Mucosa of rectum (tissue), 2 donors: ENCODE measurements around the gene AURKA.

Experiments
- H3K27ac ChIP-seq, 2 donors: one replicate each; pipeline ENCODE4 v1.7.0; 2013; ENCODE audit warnings: inconsistent platforms in 2 of 2, low read depth in 2 of 2, low read length in 2 of 2
- H3K27me3 ChIP-seq, 2 donors: one replicate each; pipeline ENCODE4 v1.7.0; 2013; ENCODE audit warnings: low read length in 2 of 2; ENCODE audit not compliant: control insufficient read depth in 2 of 2, insufficient read depth in 2 of 2
- H3K36me3 ChIP-seq, 2 donors: one replicate each; pipeline ENCODE4 v1.7.0; 2013; ENCODE audit warnings: low read length in 2 of 2; ENCODE audit not compliant: control insufficient read depth in 2 of 2, insufficient read depth in 2 of 2
- H3K4me1 ChIP-seq, 2 donors: one replicate each; pipeline ENCODE4 v1.7.0; 2013; ENCODE audit warnings: low read length in 2 of 2, mild to moderate bottlenecking in 1 of 2; ENCODE audit not compliant: control insufficient read depth in 2 of 2, insufficient read depth in 2 of 2
- H3K4me3 ChIP-seq, 2 donors: one replicate each; pipeline ENCODE4 v1.7.0; 2013; ENCODE audit warnings: low read length in 2 of 2
- H3K9ac ChIP-seq, 2 donors: one replicate each; pipeline ENCODE4 v1.7.0; 2013; ENCODE audit warnings: low read length in 2 of 2, low read depth in 1 of 2, mild to moderate bottlenecking in 1 of 2
- H3K9me3 ChIP-seq, 2 donors: one replicate each; pipeline ENCODE4 v1.7.0; 2013; ENCODE audit warnings: low read length in 2 of 2; ENCODE audit not compliant: control insufficient read depth in 2 of 2
- donor health status: healthy.
- donor health status: Normal muscosa, but diverticular disease.

Gene AURKA

DNA sequence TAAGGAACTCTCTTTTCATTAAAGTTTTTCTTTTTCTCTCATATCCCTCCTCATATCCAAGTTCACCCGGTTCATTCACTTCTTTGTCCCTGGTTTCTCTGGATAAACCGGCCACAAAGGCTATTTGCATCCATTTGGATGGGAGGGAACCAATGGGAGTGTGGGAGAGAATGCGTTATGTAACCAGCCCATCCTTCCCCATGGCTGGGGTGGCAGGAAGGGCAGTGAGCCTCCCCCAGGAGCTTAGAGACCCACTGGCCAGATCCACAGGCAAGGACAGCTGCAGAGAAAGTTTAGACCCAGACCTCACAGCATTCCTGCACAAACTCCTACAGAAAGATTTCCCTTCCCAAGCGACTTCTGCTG is 30.8 kb upstream of the AURKA start:
- Histone ChIP-seq H3K9me3 (no peaks in the 10 kb centered on the region), H3K36me3 (no peaks in the 10 kb centered on the region), H3K27ac (peak overlapping the region; percentile 9 to 12), H3K9ac (no peak overlapping the region), H3K4me1 (no peaks in the 10 kb centered on the region), H3K4me3 (no peak overlapping the region), H3K27me3 (no peaks in the 10 kb centered on the region)

DNA sequence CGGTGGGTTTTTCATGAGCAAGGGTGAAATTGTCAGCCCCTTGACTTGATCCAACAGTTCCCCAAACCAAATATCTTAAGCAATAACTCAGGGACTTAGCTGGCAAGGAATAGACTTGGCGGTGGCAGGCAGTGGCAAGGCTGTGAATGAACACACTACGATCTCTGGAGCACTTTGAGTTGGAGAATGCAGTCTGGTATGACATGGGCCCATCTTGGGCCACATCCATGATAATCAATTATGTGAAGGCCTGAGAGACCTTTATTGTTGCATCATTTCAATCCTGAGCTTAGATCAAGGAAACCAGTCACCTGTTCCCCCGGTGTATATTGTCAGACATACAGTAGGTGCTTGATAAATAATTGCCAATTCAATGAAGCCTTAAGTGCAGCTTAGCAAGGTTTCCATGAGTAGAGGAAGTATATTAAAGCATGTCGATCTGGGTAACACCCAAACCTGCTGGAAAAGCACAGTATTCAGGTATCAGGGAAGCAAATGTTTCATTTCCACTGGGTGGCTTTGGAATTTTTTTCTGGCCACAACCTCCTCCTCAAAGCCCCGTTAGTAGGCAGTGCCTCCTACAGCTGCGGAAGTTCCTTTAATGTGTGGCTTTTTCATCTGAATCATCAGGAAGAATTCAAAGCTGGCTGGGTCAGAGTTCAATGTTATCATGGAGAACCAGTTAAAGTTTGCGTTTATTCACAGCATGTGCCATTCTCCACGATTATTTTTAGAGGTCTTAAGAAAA is 30.2 kb upstream of the AURKA start:
- H3K9ac ChIP-seq = no peak overlapping the region
- peak overlapping the region in 1 of 2 donors; percentile 12 for H3K27ac ChIP-seq
- peaks cover 0 to 3% of the 10 kb centered on the region in 2 donors for H3K4me1 ChIP-seq
- H3K9me3 ChIP-seq = no peaks in the 10 kb centered on the region
- no peak overlapping the region for H3K4me3 ChIP-seq
- H3K36me3 ChIP-seq = no peaks in the 10 kb centered on the region
- no peaks in the 10 kb centered on the region for H3K27me3 ChIP-seq

DNA sequence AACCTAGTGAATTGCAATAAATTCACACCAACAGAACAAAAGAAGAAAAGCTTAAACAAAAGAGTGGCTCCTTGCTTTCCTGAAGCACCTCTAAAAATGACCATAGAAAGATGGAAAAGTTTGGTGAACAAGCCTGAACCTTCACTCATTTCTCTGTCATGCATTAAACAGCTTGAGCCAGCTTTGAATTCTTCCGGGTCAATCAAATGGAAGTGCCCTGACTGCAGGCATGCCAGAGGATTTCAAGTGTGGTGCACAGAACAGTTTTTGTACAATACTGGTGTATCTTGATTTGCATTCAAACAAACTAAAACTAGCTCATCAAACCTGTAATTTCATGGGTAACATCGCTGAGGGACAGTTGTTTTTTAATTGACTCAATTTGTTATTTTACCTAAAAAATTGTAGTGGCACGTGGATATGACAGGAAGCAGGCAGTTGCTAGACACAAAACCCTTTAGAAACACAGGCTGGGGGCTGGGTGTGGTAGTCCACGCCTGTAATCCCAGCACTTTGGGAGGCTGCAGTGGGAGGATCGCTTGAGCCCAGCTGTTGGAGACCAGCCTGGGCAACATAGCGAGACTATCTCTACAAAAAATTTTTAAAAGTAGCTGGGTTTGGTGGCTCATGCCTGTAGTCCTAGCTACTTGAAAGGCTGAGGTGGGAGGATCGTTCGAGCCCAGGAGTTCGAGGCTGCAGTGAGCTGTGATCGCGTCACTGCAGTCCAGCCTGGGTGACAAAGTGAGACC is 29.1 kb upstream of the AURKA start:
- Histone ChIP-seq H3K27me3 (no peaks in the 10 kb centered on the region), H3K4me3 (no peak overlapping the region), H3K9ac (no peak overlapping the region), H3K27ac (no peak overlapping the region), H3K4me1 (peaks cover 0 to 3% of the 10 kb centered on the region in 2 donors), H3K9me3 (no peaks in the 10 kb centered on the region), H3K36me3 (no peaks in the 10 kb centered on the region)

DNA sequence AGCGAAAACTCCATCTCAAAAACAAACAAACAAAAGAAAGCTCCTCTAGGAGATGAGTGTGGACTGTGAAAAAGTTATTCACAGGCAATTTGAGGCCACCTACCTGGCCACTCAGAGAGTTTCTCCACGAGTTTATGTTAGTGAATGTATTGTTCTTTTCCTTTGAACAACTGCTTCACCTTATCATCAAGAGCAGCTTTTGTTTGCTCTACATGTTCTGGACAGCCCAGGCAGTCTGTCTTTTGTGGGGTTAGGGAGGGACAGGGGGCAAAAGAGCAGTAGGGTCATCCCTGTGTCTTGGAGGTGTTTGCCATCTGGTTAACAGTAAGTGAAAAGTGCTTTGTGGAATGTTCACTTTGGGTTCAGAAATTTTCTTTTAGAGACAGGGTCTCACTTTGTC is 28.0 kb upstream of the AURKA start:
- no peak overlapping the region for H3K27ac ChIP-seq
- H3K4me1 ChIP-seq = peaks cover 0 to 3% of the 10 kb centered on the region in 2 donors

DNA sequence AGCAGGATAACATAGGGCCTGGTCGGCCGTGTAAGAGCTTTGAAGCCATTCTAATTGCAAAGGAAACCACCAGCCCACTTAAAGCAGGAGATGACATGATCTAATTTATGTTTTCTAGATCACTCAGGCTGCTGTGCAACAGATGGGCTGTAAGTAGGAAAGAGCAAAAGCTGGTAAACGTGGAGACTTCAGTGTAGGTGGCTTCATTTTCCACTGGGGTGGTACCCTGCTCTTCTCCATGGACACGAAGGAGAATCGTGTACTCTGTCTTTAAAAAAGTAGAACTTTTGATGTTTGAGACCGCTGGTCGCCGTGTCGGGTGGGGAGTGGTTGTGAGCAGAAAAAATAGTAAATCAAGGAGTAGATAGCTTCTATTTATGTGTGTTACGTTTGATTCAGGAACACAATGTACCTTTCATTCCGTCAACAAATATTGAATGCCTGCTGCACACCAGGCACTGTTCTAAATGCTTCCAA is 26.4 kb upstream of the AURKA start:
- no peak overlapping the region for H3K9ac ChIP-seq
- no peaks in the 10 kb centered on the region for H3K27me3 ChIP-seq
- H3K9me3 ChIP-seq = no peaks in the 10 kb centered on the region
- H3K27ac ChIP-seq = peak overlapping the region; percentile 45 to 46
- H3K4me1 ChIP-seq = peaks cover 0 to 3% of the 10 kb centered on the region in 2 donors
- H3K36me3 ChIP-seq = no peaks in the 10 kb centered on the region
- H3K4me3 ChIP-seq = peak overlapping the region in 1 of 2 donors; percentile 38

More for the DNA sequence above, 28.0 kb upstream of the AURKA start:
- Histone ChIP-seq H3K9me3 (no peaks in the 10 kb centered on the region), H3K27me3 (no peaks in the 10 kb centered on the region), H3K36me3 (no peaks in the 10 kb centered on the region), H3K4me3 (no peak overlapping the region), H3K9ac (no peak overlapping the region)

DNA sequence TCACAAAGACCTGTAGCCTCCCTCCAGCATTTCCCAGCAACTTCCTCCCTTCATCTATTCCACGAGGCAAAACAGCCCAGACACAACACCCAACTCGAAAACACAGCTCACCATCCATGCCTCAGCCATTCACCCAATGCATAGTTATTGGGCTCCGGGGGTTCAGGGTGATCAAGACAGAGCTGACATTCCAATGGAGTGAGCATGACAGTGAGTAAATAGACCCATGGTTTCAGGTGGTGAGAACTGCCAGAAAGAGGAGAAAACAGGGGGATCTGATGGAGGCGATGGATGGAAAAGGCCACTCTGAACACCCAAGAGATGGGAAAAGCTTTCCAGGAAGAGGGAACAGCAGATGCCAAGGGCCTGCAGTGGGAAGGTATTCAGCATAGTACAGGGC is 25.9 kb upstream of the AURKA start:
- Histone ChIP-seq H3K4me1 (peaks cover 0 to 3% of the 10 kb centered on the region in 2 donors), H3K36me3 (no peaks in the 10 kb centered on the region), H3K27me3 (no peaks in the 10 kb centered on the region), H3K9ac (no peak overlapping the region), H3K4me3 (no peak overlapping the region), H3K9me3 (no peaks in the 10 kb centered on the region), H3K27ac (peak overlapping the region; percentile 45 to 46)

DNA sequence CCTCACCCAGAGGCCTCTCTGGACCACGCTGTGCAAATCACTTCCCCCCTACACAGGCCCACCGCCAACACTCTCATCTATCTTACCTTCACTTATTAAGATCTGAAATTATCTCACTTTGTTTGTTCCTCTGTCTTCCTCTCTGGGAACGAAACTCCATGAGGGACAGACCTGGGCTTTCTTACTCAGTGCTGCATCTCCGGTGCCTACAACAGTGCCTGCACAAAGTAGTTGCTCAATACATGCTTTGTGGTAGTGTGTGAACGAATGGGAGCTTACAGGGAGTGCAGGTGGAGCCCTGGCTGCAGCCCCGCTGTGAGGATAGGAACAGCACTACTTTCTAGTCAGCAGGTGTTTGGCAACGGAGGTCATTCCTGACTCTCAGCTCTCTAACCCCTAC is 25.4 kb upstream of the AURKA start:
- peaks cover 0 to 3% of the 10 kb centered on the region in 2 donors for H3K4me1 ChIP-seq
- no peak overlapping the region for H3K4me3 ChIP-seq
- H3K27ac ChIP-seq = no peak overlapping the region
- H3K27me3 ChIP-seq = no peaks in the 10 kb centered on the region
- H3K9me3 ChIP-seq = no peaks in the 10 kb centered on the region
- H3K36me3 ChIP-seq = no peaks in the 10 kb centered on the region
- no peak overlapping the region for H3K9ac ChIP-seq

DNA sequence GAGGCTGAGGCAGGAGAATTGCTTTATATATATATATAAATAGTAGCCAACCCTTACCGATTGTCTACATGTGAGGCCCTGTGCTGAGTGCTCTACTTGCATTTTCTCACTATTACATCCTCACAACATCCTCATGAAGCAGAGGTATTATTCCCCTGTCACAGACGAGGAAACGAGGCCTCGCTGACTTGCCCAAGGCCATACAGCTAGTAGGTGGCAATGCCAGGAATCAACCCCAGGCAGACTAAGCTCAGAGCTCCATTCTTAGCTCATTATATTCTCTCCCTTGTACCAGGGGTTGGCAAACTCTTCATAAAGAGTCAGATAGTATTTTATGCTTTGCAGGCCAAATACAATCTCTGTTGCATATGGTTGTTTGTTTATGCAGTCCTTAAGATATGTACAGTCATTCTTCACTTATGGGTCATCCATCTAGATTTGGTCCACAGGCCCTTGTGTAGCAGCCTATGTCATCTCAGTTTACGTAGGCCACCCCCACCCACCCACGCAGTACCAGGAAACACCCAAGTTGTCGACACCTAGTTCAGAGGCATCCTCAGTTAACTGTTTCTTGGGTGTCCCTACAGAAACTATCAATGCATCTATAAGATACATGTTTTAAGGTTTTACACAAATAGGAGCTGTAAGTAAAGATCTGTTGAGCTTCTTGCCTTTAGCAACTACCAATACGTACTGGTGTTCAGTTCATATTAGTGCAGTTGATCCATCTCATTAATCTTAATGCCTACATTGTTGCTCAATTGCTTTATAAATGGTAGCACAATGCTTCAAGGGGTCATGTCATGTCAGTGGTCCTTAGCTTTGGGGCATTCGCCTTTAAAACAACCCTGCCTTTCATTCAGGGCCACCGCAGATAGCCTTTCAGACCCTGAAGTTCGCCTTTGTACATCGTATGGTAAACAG is 23.1 kb upstream of the AURKA start:
- Histone ChIP-seq H3K4me1 (peaks cover 0 to 3% of the 10 kb centered on the region in 2 donors), H3K9me3 (no peaks in the 10 kb centered on the region), H3K36me3 (no peaks in the 10 kb centered on the region), H3K9ac (peak overlapping the region in 1 of 2 donors; percentile 26), H3K4me3 (no peak overlapping the region), H3K27me3 (no peaks in the 10 kb centered on the region), H3K27ac (peak overlapping the region in 1 of 2 donors; percentile 16)

DNA sequence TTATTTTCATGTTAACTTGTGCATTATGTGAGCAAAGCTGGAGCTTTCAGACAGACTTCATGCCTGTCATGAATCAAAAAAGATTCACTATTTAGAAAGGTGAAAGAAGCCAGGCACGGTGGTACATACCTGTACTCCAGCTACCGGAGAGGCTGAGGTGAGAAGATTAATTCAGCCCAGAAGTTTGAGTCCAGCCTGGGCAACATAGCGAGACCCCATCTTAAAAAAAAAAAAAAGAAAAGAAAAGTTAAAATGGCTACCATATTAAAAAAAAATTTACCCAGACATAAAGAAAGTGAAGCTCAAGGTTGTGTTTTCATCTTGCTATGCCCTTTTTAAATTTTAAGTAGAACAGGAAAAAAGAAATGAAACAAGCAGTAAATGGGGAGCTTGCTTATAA is 20.9 kb upstream of the AURKA start:
- peak overlapping the region; percentile 20 to 72 for H3K27ac ChIP-seq
- peak overlapping the region in 1 of 2 donors; percentile 42 for H3K9ac ChIP-seq
- H3K9me3 ChIP-seq = no peaks in the 10 kb centered on the region
- H3K27me3 ChIP-seq = no peaks in the 10 kb centered on the region
- H3K36me3 ChIP-seq = peaks cover 0 to 1% of the 10 kb centered on the region in 2 donors
- peaks cover 0 to 3% of the 10 kb centered on the region in 2 donors for H3K4me1 ChIP-seq
- peak overlapping the region in 1 of 2 donors; percentile 68 for H3K4me3 ChIP-seq
